ENCODE measurements around the gene OTOR. TPM values are rescaled to one million over a fixed set of nuclear protein-coding genes. Genes with fewer than 3 reads are reported as not detected.
A peak's percentile ranks its signal among the peaks of the same experiment; 100 is the strongest.

The OTOR gene
- not detected for total RNA-seq

- H3K36me3 Mint-ChIP-seq (ENCODE audit: low read depth): no peaks in the 10 kb centered on the region
- no peak within 1 kb of the TSS for H3K4me3 Mint-ChIP-seq
- no peak for DNase-seq
- CTCF ChIA-PET: interaction anchor here (0.5 to 0.9 kb wide), 2 partner anchors 13 to 91 kb away, joined by 3 read pairs; no protein-coding TSS in a partner anchor
- H3K4me1 Mint-ChIP-seq (ENCODE audit: low read depth): peaks cover 4% of the 10 kb centered on the region
- no peak within 1 kb of the TSS for H3K27ac Mint-ChIP-seq
- H3K9me3 Mint-ChIP-seq: no peaks in the 10 kb centered on the region
- intact Hi-C loops (cut with micrococcal nuclease): no loop called here
- peaks cover 6% of the 10 kb centered on the region for H3K27me3 Mint-ChIP-seq (ENCODE audit: low read depth)
These were observed at the start of gene OTOR for GRCh38 chr20:16748308-16748900. OTOR (plus strand) TSS chr20:16748358; CDS start chr20:16748402, 44 bp downstream.

- Mint-ChIP-seq H3K36me3 (ENCODE audit: low read depth) (no peaks in the 10 kb centered on the region), H3K4me1 (ENCODE audit: low read depth) (no peaks in the 10 kb centered on the region), H3K4me3 (no peak overlapping the region), H3K9me3 (no peaks in the 10 kb centered on the region), H3K27me3 (ENCODE audit: low read depth) (peaks cover 10% of the 10 kb centered on the region), H3K27ac (no peak overlapping the region)
- CTCF ChIA-PET: interaction anchor here (0.6 kb wide), 1 partner anchor 789 kb away, joined by 3 read pairs; no protein-coding TSS in a partner anchor
- no peak for DNase-seq
- intact Hi-C loops (cut with micrococcal nuclease): no loop called here
These were observed 48.9 kb upstream of the OTOR start for GRCh38 chr20:16699293-16699692.

- Mint-ChIP-seq H3K27me3 (ENCODE audit: low read depth) (peaks cover 5% of the 10 kb centered on the region), H3K4me1 (ENCODE audit: low read depth) (no peaks in the 10 kb centered on the region), H3K36me3 (ENCODE audit: low read depth) (no peaks in the 10 kb centered on the region), H3K4me3 (no peak overlapping the region), H3K27ac (no peak overlapping the region), H3K9me3 (peaks cover 5% of the 10 kb centered on the region)
- DNase-seq: peak; percentile 31
- intact Hi-C loops (cut with micrococcal nuclease): loop anchor here (1.0 kb wide), 1 partner anchor 60 kb away; no protein-coding TSS in a partner anchor
- CTCF ChIA-PET: no interaction called here
These were observed 46.9 kb upstream of the OTOR start for GRCh38 chr20:16701296-16701695.

GRCh38 chr20:16703570-16703969 is 44.6 kb upstream of the OTOR start:
- H3K27ac Mint-ChIP-seq: no peak overlapping the region
- CTCF ChIA-PET: no interaction called here
- no peaks in the 10 kb centered on the region for H3K36me3 Mint-ChIP-seq (ENCODE audit: low read depth)
- no peaks in the 10 kb centered on the region for H3K27me3 Mint-ChIP-seq (ENCODE audit: low read depth)
- peaks cover 15% of the 10 kb centered on the region for H3K4me1 Mint-ChIP-seq (ENCODE audit: low read depth)
- H3K4me3 Mint-ChIP-seq: no peak overlapping the region
- DNase-seq: no peak
- H3K9me3 Mint-ChIP-seq: peaks cover 5% of the 10 kb centered on the region
- intact Hi-C loops (cut with micrococcal nuclease): no loop called here

GRCh38 chr20:16707674-16708073 is 40.5 kb upstream of the OTOR start:
- H3K4me1 Mint-ChIP-seq (ENCODE audit: low read depth): peaks cover 29% of the 10 kb centered on the region
- intact Hi-C loops (cut with micrococcal nuclease): no loop called here
- peaks cover 5% of the 10 kb centered on the region for H3K9me3 Mint-ChIP-seq
- DNase-seq: peak; percentile 13
- no peak overlapping the region for H3K27ac Mint-ChIP-seq
- H3K27me3 Mint-ChIP-seq (ENCODE audit: low read depth): no peaks in the 10 kb centered on the region
- no peaks in the 10 kb centered on the region for H3K36me3 Mint-ChIP-seq (ENCODE audit: low read depth)
- H3K4me3 Mint-ChIP-seq: no peak overlapping the region
- CTCF ChIA-PET: no interaction called here

- Mint-ChIP-seq H3K9me3 (peaks cover 5% of the 10 kb centered on the region), H3K27me3 (ENCODE audit: low read depth) (no peaks in the 10 kb centered on the region), H3K27ac (no peak overlapping the region), H3K4me1 (ENCODE audit: low read depth) (peaks cover 29% of the 10 kb centered on the region), H3K36me3 (ENCODE audit: low read depth) (no peaks in the 10 kb centered on the region), H3K4me3 (no peak overlapping the region)
- intact Hi-C loops (cut with micrococcal nuclease): no loop called here
- DNase-seq: no peak
- CTCF ChIA-PET: no interaction called here
These were observed 39.6 kb upstream of the OTOR start for GRCh38 chr20:16708602-16709001.

GRCh38 chr20:16709017-16709416 is 39.1 kb upstream of the OTOR start:
- Mint-ChIP-seq H3K36me3 (ENCODE audit: low read depth) (no peaks in the 10 kb centered on the region), H3K27me3 (ENCODE audit: low read depth) (no peaks in the 10 kb centered on the region), H3K4me1 (ENCODE audit: low read depth) (peaks cover 29% of the 10 kb centered on the region), H3K27ac (no peak overlapping the region), H3K4me3 (no peak overlapping the region), H3K9me3 (peaks cover 5% of the 10 kb centered on the region)
- DNase-seq: peak; percentile 12
- intact Hi-C loops (cut with micrococcal nuclease): no loop called here
- CTCF ChIA-PET: no interaction called here

GRCh38 chr20:16710781-16711180 is 37.4 kb upstream of the OTOR start:
- Mint-ChIP-seq H3K27ac (no peak overlapping the region), H3K4me1 (ENCODE audit: low read depth) (peaks cover 29% of the 10 kb centered on the region), H3K36me3 (ENCODE audit: low read depth) (no peaks in the 10 kb centered on the region), H3K27me3 (ENCODE audit: low read depth) (peaks cover 2% of the 10 kb centered on the region), H3K4me3 (no peak overlapping the region), H3K9me3 (no peaks in the 10 kb centered on the region)
- intact Hi-C loops (cut with micrococcal nuclease): no loop called here
- no peak for DNase-seq
- CTCF ChIA-PET: interaction anchor here (0.6 kb wide), 1 partner anchor 235 kb away, joined by 3 read pairs; no protein-coding TSS in a partner anchor

GRCh38 chr20:16711661-16712258 is 36.4 kb upstream of the OTOR start:
- intact Hi-C loops (cut with micrococcal nuclease): no loop called here
- no peak for DNase-seq
- H3K27me3 Mint-ChIP-seq (ENCODE audit: low read depth): peaks cover 7% of the 10 kb centered on the region
- H3K4me1 Mint-ChIP-seq (ENCODE audit: low read depth): peaks cover 29% of the 10 kb centered on the region
- H3K4me3 Mint-ChIP-seq: no peak overlapping the region
- H3K27ac Mint-ChIP-seq: no peak overlapping the region
- no peaks in the 10 kb centered on the region for H3K9me3 Mint-ChIP-seq
- CTCF ChIA-PET: interaction anchor here (0.6 kb wide), 1 partner anchor 236 kb away, joined by 3 read pairs; no protein-coding TSS in a partner anchor
- no peaks in the 10 kb centered on the region for H3K36me3 Mint-ChIP-seq (ENCODE audit: low read depth)

GRCh38 chr20:16712511-16712947 is 35.6 kb upstream of the OTOR start:
- no peak overlapping the region for H3K4me3 Mint-ChIP-seq
- H3K4me1 Mint-ChIP-seq (ENCODE audit: low read depth): peaks cover 25% of the 10 kb centered on the region
- no peaks in the 10 kb centered on the region for H3K9me3 Mint-ChIP-seq
- no peak overlapping the region for H3K27ac Mint-ChIP-seq
- intact Hi-C loops (cut with micrococcal nuclease): no loop called here
- CTCF ChIA-PET: interaction anchor here (0.8 kb wide), 1 partner anchor 226 kb away, joined by 3 read pairs; no protein-coding TSS in a partner anchor
- peaks cover 7% of the 10 kb centered on the region for H3K27me3 Mint-ChIP-seq (ENCODE audit: low read depth)
- H3K36me3 Mint-ChIP-seq (ENCODE audit: low read depth): no peaks in the 10 kb centered on the region
- no peak for DNase-seq

GRCh38 chr20:16713066-16713465 is 35.1 kb upstream of the OTOR start:
- no peak overlapping the region for H3K4me3 Mint-ChIP-seq
- DNase-seq: no peak
- CTCF ChIA-PET: interaction anchor here (0.8 to 1.0 kb wide), 2 partner anchors 16 to 226 kb away, joined by 3 read pairs; no protein-coding TSS in a partner anchor
- no peak overlapping the region for H3K27ac Mint-ChIP-seq
- no peaks in the 10 kb centered on the region for H3K9me3 Mint-ChIP-seq
- H3K27me3 Mint-ChIP-seq (ENCODE audit: low read depth): peaks cover 10% of the 10 kb centered on the region
- peaks cover 19% of the 10 kb centered on the region for H3K4me1 Mint-ChIP-seq (ENCODE audit: low read depth)
- no peaks in the 10 kb centered on the region for H3K36me3 Mint-ChIP-seq (ENCODE audit: low read depth)
- intact Hi-C loops (cut with micrococcal nuclease): no loop called here

- Mint-ChIP-seq H3K4me3 (no peak overlapping the region), H3K9me3 (no peaks in the 10 kb centered on the region), H3K36me3 (ENCODE audit: low read depth) (no peaks in the 10 kb centered on the region), H3K4me1 (ENCODE audit: low read depth) (peaks cover 8% of the 10 kb centered on the region), H3K27me3 (ENCODE audit: low read depth) (peaks cover 10% of the 10 kb centered on the region), H3K27ac (no peak overlapping the region)
- no peak for DNase-seq
- intact Hi-C loops (cut with micrococcal nuclease): no loop called here
- CTCF ChIA-PET: no interaction called here
These were observed 33.9 kb upstream of the OTOR start for GRCh38 chr20:16714242-16714641.

- Mint-ChIP-seq H3K27me3 (ENCODE audit: low read depth) (peaks cover 10% of the 10 kb centered on the region), H3K4me3 (no peak overlapping the region), H3K36me3 (ENCODE audit: low read depth) (no peaks in the 10 kb centered on the region), H3K4me1 (ENCODE audit: low read depth) (peaks cover 3% of the 10 kb centered on the region), H3K27ac (no peak overlapping the region), H3K9me3 (no peaks in the 10 kb centered on the region)
- CTCF ChIA-PET: no interaction called here
- intact Hi-C loops (cut with micrococcal nuclease): no loop called here
- no peak for DNase-seq
These were observed 33.4 kb upstream of the OTOR start for GRCh38 chr20:16714751-16715150.
